Common myeloid progenitor, CD34-positive (primary cell): ENCODE results near the gene ZBBX.

Experiments
- CTCF ChIA-PET: fragments of 350-600 bp; sonication (Branson Sonifier 250); formaldehyde crosslinking; loops from one replicate; lab custom pipeline; 2021; ENCODE audit warnings: antibody characterized with exemption; lab: Charles Lee
- POLR2A ChIA-PET: fragments of 350-600 bp; sonication (Branson Sonifier 250); formaldehyde crosslinking; loops from one replicate; lab custom pipeline; 2021; ENCODE audit warnings: antibody characterized with exemption; lab: Charles Lee
- DNase-seq, 3 donors: peaks; one replicate each; pipeline versions ENCODE4 v3.0.0 to v3.0.0-alpha.2; 2013
- H3K27ac ChIP-seq, 2 experiments: 1 replicate in 1 of 2; 2 replicates in 1 of 2; pipeline ENCODE4 v1.7.0; 2013; ENCODE audit warnings: inconsistent platforms in 2 of 2, low read length in 2 of 2, mild to moderate bottlenecking in 2 of 2, low read depth in 1 of 2, moderate library complexity in 1 of 2; ENCODE audit not compliant: severe bottlenecking in 2 of 2, insufficient read depth in 1 of 2, poor library complexity in 1 of 2
- H3K27me3 ChIP-seq, 5 experiments: replicated peaks in 2 of 5; 1 replicate in 3 of 5; 2 replicates in 2 of 5; pipeline versions ENCODE4 v1.6.1 to v1.7.0; 2013; ENCODE audit warnings: low read length in 4 of 5, mild to moderate bottlenecking in 2 of 5, moderate library complexity in 2 of 5, inconsistent platforms in 1 of 5; ENCODE audit not compliant: insufficient read depth in 5 of 5, control insufficient read depth in 4 of 5
- H3K36me3 ChIP-seq, 4 experiments: 1 replicate in 2 of 4; 2 replicates in 2 of 4; pipeline versions ENCODE4 v1.6.1 to v1.7.0; 2013; ENCODE audit warnings: low read length in 3 of 4, control low read depth in 1 of 4, mild to moderate bottlenecking in 1 of 4; ENCODE audit not compliant: control insufficient read depth in 4 of 4, insufficient read depth in 4 of 4
- H3K4me1 ChIP-seq, 4 experiments: 1 replicate in 3 of 4; 2 replicates in 1 of 4; pipeline versions ENCODE4 v1.6.1 to v1.7.1; 2013; ENCODE audit warnings: low read length in 3 of 4, mild to moderate bottlenecking in 3 of 4, control low read depth in 1 of 4, inconsistent platforms in 1 of 4, moderate library complexity in 1 of 4; ENCODE audit not compliant: control insufficient read depth in 4 of 4, insufficient read depth in 4 of 4; ENCODE audit errors: control extremely low read depth in 1 of 4
- H3K4me3 ChIP-seq, 7 experiments: 1 replicate in 4 of 7; 2 replicates in 3 of 7; pipeline versions ENCODE4 v1.5.1 to v1.7.0; 2013; ENCODE audit warnings: mild to moderate bottlenecking in 7 of 7, low read length in 6 of 7, moderate library complexity in 6 of 7, inconsistent platforms in 2 of 7, low read depth in 2 of 7, control low read depth in 1 of 7; ENCODE audit not compliant: insufficient read depth in 4 of 7, control insufficient read depth in 1 of 7; ENCODE audit errors: extremely low read depth in 1 of 7
- H3K9me3 ChIP-seq, 5 experiments: 1 replicate in 4 of 5; 2 replicates in 1 of 5; pipeline versions ENCODE4 v1.6.1 to v1.7.1; 2013; ENCODE audit warnings: low read length in 4 of 5, mild to moderate bottlenecking in 2 of 5, inconsistent platforms in 1 of 5, low read depth in 1 of 5, moderate library complexity in 1 of 5; ENCODE audit not compliant: control insufficient read depth in 4 of 5, insufficient read depth in 2 of 5; ENCODE audit errors: control extremely low read depth in 1 of 5
- WGBS: methylation state at CpG from one replicate; pipeline ENCODE4 v1.1.5; 2013; ENCODE audit not compliant: insufficient coverage; 5-methylcytosine and 5-hydroxymethylcytosine counted together

ZBBX gene

GRCh38 chr3:167228135-167228534 lies 152.0 kb downstream of the ZBBX start:
- no peak for DNase-seq
- WGBS, result 100% methylated on average over 1 of the region's 3 CpGs
- Histone ChIP-seq H3K27ac (no peak overlapping the region), H3K27me3 (no peaks in the 10 kb centered on the region), H3K4me1 (no peaks in the 10 kb centered on the region), H3K4me3 (no peak overlapping the region), H3K9me3 (peaks cover 0 to 1% (median 0%) of the 10 kb centered on the region in 5 experiments), H3K36me3 (no peaks in the 10 kb centered on the region)
- ChIA-PET CTCF (no interaction called here), POLR2A (no interaction called here)

GRCh38 chr3:167225821-167226220 lies 154.3 kb downstream of the ZBBX start:
- DNase-seq, result no peak
- POLR2A ChIA-PET, result no interaction called here
- no peaks in the 10 kb centered on the region for H3K36me3 ChIP-seq
- no CpG with 5 or more reads among the region's 1 CpG for WGBS
- H3K27me3 ChIP-seq, result no peaks in the 10 kb centered on the region
- no peak overlapping the region for H3K27ac ChIP-seq
- no peak overlapping the region for H3K4me3 ChIP-seq
- CTCF ChIA-PET, result no interaction called here
- H3K4me1 ChIP-seq, result no peaks in the 10 kb centered on the region
- peaks cover 0 to 1% (median 0%) of the 10 kb centered on the region in 5 experiments for H3K9me3 ChIP-seq

GRCh38 chr3:167209011-167209410 lies 171.1 kb downstream of the ZBBX start:
- DNase-seq, result no peak
- Histone ChIP-seq H3K9me3 (no peaks in the 10 kb centered on the region), H3K4me1 (no peaks in the 10 kb centered on the region), H3K27ac (no peak overlapping the region), H3K36me3 (no peaks in the 10 kb centered on the region), H3K4me3 (no peak overlapping the region), H3K27me3 (no peaks in the 10 kb centered on the region)
- ChIA-PET CTCF (no interaction called here), POLR2A (no interaction called here)

GRCh38 chr3:167203062-167203461 lies 177.0 kb downstream of the ZBBX start:
- WGBS, result 83% methylated on average over 1 of the region's 1 CpG
- Histone ChIP-seq H3K27ac (no peak overlapping the region), H3K9me3 (no peaks in the 10 kb centered on the region), H3K36me3 (no peaks in the 10 kb centered on the region), H3K4me3 (no peak overlapping the region), H3K4me1 (no peaks in the 10 kb centered on the region), H3K27me3 (no peaks in the 10 kb centered on the region)
- POLR2A ChIA-PET, result no interaction called here
- DNase-seq, result no peak
- CTCF ChIA-PET, result no interaction called here

GRCh38 chr3:167198949-167199600 lies 181.0 kb downstream of the ZBBX start:
- DNase-seq, result no peak
- no peaks in the 10 kb centered on the region for H3K9me3 ChIP-seq
- ChIA-PET POLR2A (no interaction called here), CTCF (no interaction called here)
- no peaks in the 10 kb centered on the region for H3K4me1 ChIP-seq
- no peak overlapping the region for H3K27ac ChIP-seq
- no peaks in the 10 kb centered on the region for H3K36me3 ChIP-seq
- H3K4me3 ChIP-seq, result no peak overlapping the region
- no peaks in the 10 kb centered on the region for H3K27me3 ChIP-seq
- WGBS, result no CpG with 5 or more reads among the region's 1 CpG
